NB4 (cell line): Measurements from ENCODE around the gene OR1G1.
"Not testable (repeated sequence)": the region's sequence is repeated elsewhere in the genome, so short reads cannot be mapped to it uniquely, and the experiment has no call there.

Source experiments
- DNase-seq: peaks from one replicate; pipeline ENCODE4 v3.0.0; 2010; ENCODE audit warnings: low read depth
- H3K4me3 ChIP-seq: one replicate; pipeline ENCODE4 v1.5.1; 2011; ENCODE audit warnings: mild to moderate bottlenecking, low read depth, low read length, moderate library complexity
- MAX ChIP-seq: IDR thresholded peaks from 2 replicates; pipeline ENCODE4 v1.6.1; 2011; ENCODE audit warnings: low read depth, low read length
- MYC ChIP-seq: IDR thresholded peaks from 2 replicates; pipeline ENCODE4 v1.6.1; 2011; ENCODE audit warnings: low read depth, low read length
- POLR2A ChIP-seq: IDR thresholded peaks from 2 replicates; pipeline ENCODE4 v1.6.1; 2011; ENCODE audit warnings: mild to moderate bottlenecking; ENCODE audit not compliant: insufficient read length; ENCODE audit errors: extremely low read depth
- TF ChIP-seq, protein P1 (sequence below): IDR thresholded peaks from one replicate; pipeline ENCODE4 v1.5.1; 2012; ENCODE audit warnings: low read depth, low read length

Gene OR1G1

GRCh38 chr17:3127451-3127850 lies at the start of gene OR1G1:
TSS of gene OR1G1 (minus strand) at chr17:3127551. CDS start at chr17:3127551, 0 bp downstream.
- no peak within 1 kb of the TSS for H3K4me3 ChIP-seq
- no peak for DNase-seq
- TF ChIP-seq MAX (no peak), POLR2A (no peak)
- TF ChIP-seq, protein P1, sequence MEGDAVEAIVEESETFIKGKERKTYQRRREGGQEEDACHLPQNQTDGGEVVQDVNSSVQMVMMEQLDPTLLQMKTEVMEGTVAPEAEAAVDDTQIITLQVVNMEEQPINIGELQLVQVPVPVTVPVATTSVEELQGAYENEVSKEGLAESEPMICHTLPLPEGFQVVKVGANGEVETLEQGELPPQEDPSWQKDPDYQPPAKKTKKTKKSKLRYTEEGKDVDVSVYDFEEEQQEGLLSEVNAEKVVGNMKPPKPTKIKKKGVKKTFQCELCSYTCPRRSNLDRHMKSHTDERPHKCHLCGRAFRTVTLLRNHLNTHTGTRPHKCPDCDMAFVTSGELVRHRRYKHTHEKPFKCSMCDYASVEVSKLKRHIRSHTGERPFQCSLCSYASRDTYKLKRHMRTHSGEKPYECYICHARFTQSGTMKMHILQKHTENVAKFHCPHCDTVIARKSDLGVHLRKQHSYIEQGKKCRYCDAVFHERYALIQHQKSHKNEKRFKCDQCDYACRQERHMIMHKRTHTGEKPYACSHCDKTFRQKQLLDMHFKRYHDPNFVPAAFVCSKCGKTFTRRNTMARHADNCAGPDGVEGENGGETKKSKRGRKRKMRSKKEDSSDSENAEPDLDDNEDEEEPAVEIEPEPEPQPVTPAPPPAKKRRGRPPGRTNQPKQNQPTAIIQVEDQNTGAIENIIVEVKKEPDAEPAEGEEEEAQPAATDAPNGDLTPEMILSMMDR: no peak

GRCh38 chr17:3167574-3167973 lies 40.2 kb upstream of the OR1G1 start:
- no peak overlapping the region for H3K4me3 ChIP-seq
- peak; percentile 55 for DNase-seq
- TF ChIP-seq MYC (no peak), POLR2A (no peak), MAX (no peak)
- TF ChIP-seq, protein P1: no peak

GRCh38 chr17:3157218-3157617 lies 29.9 kb upstream of the OR1G1 start:
- DNase-seq: peak; percentile 2
- no peak overlapping the region for H3K4me3 ChIP-seq
- no peak for TF ChIP-seq MAX
- TF ChIP-seq POLR2A: no peak
- TF ChIP-seq, protein P1: no peak
- no peak for TF ChIP-seq MYC

DNA sequence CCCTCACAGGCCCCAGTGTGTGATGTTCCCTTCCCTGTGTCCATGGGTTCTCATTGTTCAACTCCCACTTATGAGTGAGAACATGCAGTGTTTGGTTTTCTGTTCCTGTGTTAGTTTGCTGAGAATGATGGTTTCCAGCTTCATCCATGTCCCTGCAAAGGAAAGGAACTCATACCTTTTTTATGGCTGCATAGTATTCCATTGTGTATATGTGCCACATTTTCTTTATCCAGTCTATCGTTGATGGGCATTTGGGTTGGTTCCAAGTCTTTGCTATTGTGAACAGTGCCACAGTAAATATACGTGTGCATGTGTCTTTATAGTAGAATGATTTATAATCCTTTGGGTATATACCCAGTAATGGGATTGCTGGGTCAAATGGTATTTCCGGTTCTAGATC lies 10.1 kb upstream of the OR1G1 start:
- H3K4me3 ChIP-seq, DNase-seq: not testable (repeated sequence)

DNA sequence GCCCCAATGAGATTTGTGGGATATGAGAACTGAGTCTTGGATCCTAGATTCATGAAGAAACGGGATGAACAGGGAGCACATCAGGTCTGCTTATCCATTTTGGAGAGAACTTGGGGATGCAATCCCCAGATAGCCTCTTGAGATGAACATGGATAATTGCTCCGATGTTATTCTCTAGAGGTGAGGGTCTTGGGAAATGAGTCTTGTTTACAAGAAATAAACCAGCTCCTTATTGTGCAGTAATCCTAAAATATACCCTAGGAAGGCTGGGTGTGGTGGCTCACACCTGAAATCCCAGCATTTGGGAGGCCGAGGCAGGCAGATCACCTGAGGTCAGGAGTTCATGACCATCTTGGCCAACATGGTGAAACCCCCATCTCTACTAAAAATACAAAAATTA lies 23.0 kb downstream of the OR1G1 start, which contains the start of gene OR1D2:
OR1D2 (minus strand) TSS at position 101 of the 400 bp plus-strand sequence. CDS start 11,426 bp downstream, outside the sequence.
- DNase-seq: no peak
- no peak for TF ChIP-seq POLR2A
- no peak for TF ChIP-seq MYC
- no peak for TF ChIP-seq MAX
- TF ChIP-seq, protein P1: no peak
- no peak within 1 kb of the TSS for H3K4me3 ChIP-seq
